Ishikawa (cell line): Measurements from ENCODE around the gene MON2.

Source experiments
- CEBPB ChIP-seq: IDR thresholded peaks from 2 replicates; pipeline ENCODE4 v1.6.1; 2012
- CREB1 ChIP-seq: IDR thresholded peaks from 2 replicates; pipeline ENCODE4 v1.6.1; 2012; ENCODE audit warnings: low read depth
- EGR1 ChIP-seq: IDR thresholded peaks from 2 replicates; pipeline ENCODE4 v1.6.1; 2012
- EP300 ChIP-seq: IDR thresholded peaks from 2 replicates; pipeline ENCODE4 v1.6.1; 2012; ENCODE audit warnings: borderline replicate concordance
- MAX ChIP-seq: IDR thresholded peaks from 2 replicates; pipeline ENCODE4 v1.6.1; 2012
- NFIC ChIP-seq: IDR thresholded peaks from 2 replicates; pipeline ENCODE4 v1.6.1; 2012
- RAD21 ChIP-seq: IDR thresholded peaks from 2 replicates; pipeline ENCODE4 v1.6.1; 2012; ENCODE audit warnings: low read depth
- TAF1 ChIP-seq: IDR thresholded peaks from 2 replicates; pipeline ENCODE4 v1.6.1; 2012; ENCODE audit warnings: low read depth, mild to moderate bottlenecking
- TCF12 ChIP-seq: IDR thresholded peaks from 2 replicates; pipeline ENCODE4 v1.6.1; 2012; ENCODE audit warnings: low read depth
- TEAD4 ChIP-seq: IDR thresholded peaks from 2 replicates; pipeline ENCODE4 v1.6.1; 2012
- USF1 ChIP-seq: IDR thresholded peaks from 2 replicates; pipeline ENCODE4 v1.6.1; 2012
- YY1 ChIP-seq: IDR thresholded peaks from 2 replicates; pipeline ENCODE4 v1.6.1; 2012; ENCODE audit warnings: low read depth
- ZBTB7A ChIP-seq: IDR thresholded peaks from 2 replicates; pipeline ENCODE4 v1.6.1; 2012; ENCODE audit warnings: low read depth
- TF ChIP-seq, protein P1 (sequence below): IDR thresholded peaks from 2 replicates; pipeline ENCODE4 v1.6.1; 2012; ENCODE audit warnings: low read depth, mild to moderate bottlenecking

DNA sequence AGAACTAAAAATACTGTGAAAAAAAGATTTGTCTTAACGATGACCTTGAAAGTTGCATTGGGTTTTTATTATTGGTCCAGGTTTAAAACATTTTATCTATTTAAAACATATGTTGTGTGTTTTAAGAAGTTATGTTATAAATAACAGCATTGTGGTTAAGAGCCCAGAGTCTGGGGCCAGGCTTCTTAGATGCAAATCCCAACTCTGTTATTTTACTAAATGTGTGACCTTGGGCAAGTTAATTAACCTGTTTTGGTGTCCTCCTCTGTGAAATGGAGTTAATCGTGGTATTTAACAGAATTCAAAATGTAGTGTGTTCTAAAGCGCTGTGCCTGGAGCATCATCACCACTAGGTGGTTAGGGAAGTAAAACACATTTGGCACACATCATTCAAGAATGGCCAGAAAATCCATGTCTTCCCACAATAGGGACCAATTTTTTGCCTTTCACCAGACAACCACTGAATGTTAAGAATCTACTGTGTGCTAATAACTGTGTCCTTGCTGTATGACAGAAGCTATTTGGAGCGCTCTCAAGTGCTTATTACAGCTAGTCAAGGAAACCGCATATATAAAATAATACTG lies 133.3 kb downstream of the MON2 start:
- TF ChIP-seq USF1: no peak
- TF ChIP-seq RAD21: no peak
- TF ChIP-seq, protein P1, sequence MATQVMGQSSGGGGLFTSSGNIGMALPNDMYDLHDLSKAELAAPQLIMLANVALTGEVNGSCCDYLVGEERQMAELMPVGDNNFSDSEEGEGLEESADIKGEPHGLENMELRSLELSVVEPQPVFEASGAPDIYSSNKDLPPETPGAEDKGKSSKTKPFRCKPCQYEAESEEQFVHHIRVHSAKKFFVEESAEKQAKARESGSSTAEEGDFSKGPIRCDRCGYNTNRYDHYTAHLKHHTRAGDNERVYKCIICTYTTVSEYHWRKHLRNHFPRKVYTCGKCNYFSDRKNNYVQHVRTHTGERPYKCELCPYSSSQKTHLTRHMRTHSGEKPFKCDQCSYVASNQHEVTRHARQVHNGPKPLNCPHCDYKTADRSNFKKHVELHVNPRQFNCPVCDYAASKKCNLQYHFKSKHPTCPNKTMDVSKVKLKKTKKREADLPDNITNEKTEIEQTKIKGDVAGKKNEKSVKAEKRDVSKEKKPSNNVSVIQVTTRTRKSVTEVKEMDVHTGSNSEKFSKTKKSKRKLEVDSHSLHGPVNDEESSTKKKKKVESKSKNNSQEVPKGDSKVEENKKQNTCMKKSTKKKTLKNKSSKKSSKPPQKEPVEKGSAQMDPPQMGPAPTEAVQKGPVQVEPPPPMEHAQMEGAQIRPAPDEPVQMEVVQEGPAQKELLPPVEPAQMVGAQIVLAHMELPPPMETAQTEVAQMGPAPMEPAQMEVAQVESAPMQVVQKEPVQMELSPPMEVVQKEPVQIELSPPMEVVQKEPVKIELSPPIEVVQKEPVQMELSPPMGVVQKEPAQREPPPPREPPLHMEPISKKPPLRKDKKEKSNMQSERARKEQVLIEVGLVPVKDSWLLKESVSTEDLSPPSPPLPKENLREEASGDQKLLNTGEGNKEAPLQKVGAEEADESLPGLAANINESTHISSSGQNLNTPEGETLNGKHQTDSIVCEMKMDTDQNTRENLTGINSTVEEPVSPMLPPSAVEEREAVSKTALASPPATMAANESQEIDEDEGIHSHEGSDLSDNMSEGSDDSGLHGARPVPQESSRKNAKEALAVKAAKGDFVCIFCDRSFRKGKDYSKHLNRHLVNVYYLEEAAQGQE: no peak
- no peak for TF ChIP-seq CEBPB
- TF ChIP-seq ZBTB7A: no peak
- no peak for TF ChIP-seq CREB1
- no peak for TF ChIP-seq TCF12
- TF ChIP-seq EP300: no peak
- no peak for TF ChIP-seq MAX
- TF ChIP-seq TAF1: no peak
- no peak for TF ChIP-seq YY1
- TF ChIP-seq EGR1: no peak
- no peak for TF ChIP-seq NFIC
- TF ChIP-seq TEAD4: no peak
